ENCODE data around the gene PXDN. TPM values are rescaled to one million over a fixed set of nuclear protein-coding genes. Genes with fewer than 3 reads are reported as not detected.

PXDN gene
- total RNA-seq, 6 experiments from 2014 or later = 283 to 403 (median 323) TPM

GRCh38 chr2:1670636-1671035 is 73.7 kb downstream of the PXDN start:
- TF ChIP-seq CTCF (IDR thresholded peaks at IDR 0.05) = no peak
- DNase-seq = no peak
- H3K27ac Mint-ChIP-seq = peak overlapping the region; percentile 55; the same call in 1 of the 2 replicates
- H3K4me3 Mint-ChIP-seq = no peak overlapping the region
- no peaks in the 10 kb centered on the region for H3K9me3 Mint-ChIP-seq
- H3K36me3 Mint-ChIP-seq (ENCODE audit: low read depth) = peaks cover 33% of the 10 kb centered on the region
- no peaks in the 10 kb centered on the region; the same call in 1 of the 2 replicates for H3K27me3 Mint-ChIP-seq (ENCODE audit: insufficient read depth)
- H3K4me1 Mint-ChIP-seq (ENCODE audit: low read depth) = peaks cover 6% of the 10 kb centered on the region

DNA sequence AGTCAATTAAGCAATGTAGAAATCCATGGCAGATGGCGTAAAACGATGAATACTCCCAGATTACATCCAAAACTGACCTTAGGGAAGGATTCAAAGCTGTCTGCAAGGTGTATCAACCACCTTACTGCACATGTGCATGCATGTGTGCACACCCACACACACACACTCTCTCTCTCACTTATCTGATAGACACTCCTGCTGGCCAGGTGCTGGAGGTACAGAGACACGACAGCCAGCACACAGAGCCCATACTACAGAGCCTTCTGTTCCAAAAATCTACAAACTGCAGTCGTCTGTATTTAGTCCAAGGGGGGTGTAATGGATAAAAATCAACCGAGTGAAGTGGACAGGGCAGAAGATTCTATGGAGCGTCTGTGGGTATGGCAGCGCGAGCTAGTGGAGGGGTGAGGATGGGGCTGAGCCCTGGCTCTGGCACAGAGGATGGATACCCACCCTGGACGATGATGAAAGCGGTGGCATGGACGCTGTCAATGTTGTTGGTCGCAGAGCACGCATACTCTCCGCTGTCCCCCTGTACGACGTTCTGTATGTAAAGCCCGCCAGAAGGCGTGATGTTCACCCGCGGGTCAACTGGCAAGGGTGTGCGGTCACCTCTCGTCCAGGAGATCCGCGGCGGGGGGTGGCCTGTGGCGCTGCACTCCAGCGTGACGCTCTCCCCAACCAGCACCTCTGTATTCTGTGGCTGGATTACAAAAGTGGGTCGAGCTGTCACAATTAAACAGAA is 78.4 kb downstream of the PXDN start:
- Mint-ChIP-seq H3K27ac (no peak overlapping the region), H3K9me3 (no peaks in the 10 kb centered on the region), H3K27me3 (ENCODE audit: insufficient read depth) (peaks cover 2% of the 10 kb centered on the region; the same call in 1 of the 2 replicates), H3K4me1 (ENCODE audit: low read depth) (no peaks in the 10 kb centered on the region), H3K36me3 (ENCODE audit: low read depth) (peaks cover 46% of the 10 kb centered on the region), H3K4me3 (no peak overlapping the region)
- DNase-seq = no peak
- no peak for TF ChIP-seq CTCF (IDR thresholded peaks at IDR 0.05)

DNA sequence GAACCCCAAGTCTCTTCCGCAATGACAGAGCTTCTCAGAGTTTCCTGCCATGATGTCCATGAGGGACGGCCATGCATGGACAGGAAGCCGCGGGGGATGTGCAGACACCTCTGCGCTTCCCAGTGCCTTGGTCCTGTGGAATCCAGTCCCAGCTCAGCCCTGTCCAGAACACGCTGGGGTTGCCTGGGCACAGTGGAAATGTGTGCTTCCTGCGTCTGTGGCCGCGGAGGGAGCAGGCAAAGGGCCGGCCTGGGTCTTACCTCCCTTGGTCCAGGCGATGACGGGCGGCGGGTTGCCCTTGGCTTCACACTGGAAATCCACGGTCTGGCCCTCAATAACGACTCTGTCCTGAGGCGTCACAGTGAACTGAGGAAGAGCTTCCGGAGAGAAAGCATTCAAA is 79.6 kb downstream of the PXDN start:
- peaks cover 2% of the 10 kb centered on the region; the same call in 1 of the 2 replicates for H3K27me3 Mint-ChIP-seq (ENCODE audit: insufficient read depth)
- no peaks in the 10 kb centered on the region for H3K4me1 Mint-ChIP-seq (ENCODE audit: low read depth)
- TF ChIP-seq CTCF (IDR thresholded peaks at IDR 0.05) = no peak
- peaks cover 36% of the 10 kb centered on the region for H3K36me3 Mint-ChIP-seq (ENCODE audit: low read depth)
- DNase-seq = no peak
- no peak overlapping the region for H3K27ac Mint-ChIP-seq
- H3K4me3 Mint-ChIP-seq = no peak overlapping the region
- no peaks in the 10 kb centered on the region for H3K9me3 Mint-ChIP-seq

GRCh38 chr2:1664076-1664605 is 80.2 kb downstream of the PXDN start:
- Mint-ChIP-seq H3K36me3 (ENCODE audit: low read depth) (peaks cover 36% of the 10 kb centered on the region), H3K4me1 (ENCODE audit: low read depth) (no peaks in the 10 kb centered on the region), H3K27me3 (ENCODE audit: insufficient read depth) (peaks cover 2% of the 10 kb centered on the region), H3K4me3 (no peak overlapping the region), H3K9me3 (no peaks in the 10 kb centered on the region), H3K27ac (no peak overlapping the region)
- TF ChIP-seq CTCF (IDR thresholded peaks at IDR 0.05) = no peak
- no peak for DNase-seq

DNA sequence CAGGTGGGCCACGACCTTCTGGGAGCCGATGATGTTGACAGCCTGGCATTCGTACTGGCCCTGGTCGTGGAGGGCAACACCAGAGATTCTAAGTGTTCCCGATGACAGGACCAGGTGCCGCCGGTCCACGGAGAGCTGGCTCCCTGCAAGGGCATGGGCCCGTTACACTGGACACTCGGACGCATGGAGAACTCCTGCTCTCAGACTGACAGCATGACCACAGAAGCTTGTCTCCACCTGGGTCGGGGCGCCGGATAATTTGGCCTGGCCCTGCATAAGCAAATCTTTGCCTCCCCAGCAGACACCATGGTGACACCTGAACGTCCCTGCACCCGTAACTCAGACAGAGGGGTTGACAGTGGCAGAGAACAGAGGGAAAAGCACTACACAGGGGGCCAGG is 80.7 kb downstream of the PXDN start:
- Mint-ChIP-seq H3K4me3 (no peak overlapping the region), H3K27me3 (ENCODE audit: insufficient read depth) (peaks cover 3% of the 10 kb centered on the region), H3K36me3 (ENCODE audit: low read depth) (peaks cover 30% of the 10 kb centered on the region), H3K4me1 (ENCODE audit: low read depth) (no peaks in the 10 kb centered on the region), H3K9me3 (no peaks in the 10 kb centered on the region), H3K27ac (no peak overlapping the region)
- DNase-seq = no peak
- TF ChIP-seq CTCF (IDR thresholded peaks at IDR 0.05) = no peak

Measured in HFFc6 (cell line).